GM19467 (cell line): ENCODE measurements around the gene MMS22L.
"Not testable (repeated sequence)": the region's sequence is repeated elsewhere in the genome, so short reads cannot be mapped to it uniquely, and the experiment has no call there.

ENCODE experiments used
- ATAC-seq: cut with Tn5 transposase; IDR thresholded peaks from one replicate; pipeline ENCODE4 v1.9.1; 2021; ENCODE audit warnings: mild to moderate bottlenecking, moderate library complexity; ENCODE audit not compliant: unreplicated experiment

MMS22L gene

GRCh38 chr6:97231911-97232310 is 51.1 kb downstream of the MMS22L start:
- ATAC-seq, result no peak

GRCh38 chr6:97222903-97223302 is 60.1 kb downstream of the MMS22L start:
- ATAC-seq, result no peak

GRCh38 chr6:97218912-97219311 is 64.1 kb downstream of the MMS22L start:
- ATAC-seq, result no peak

- no peak for ATAC-seq
These were observed 67.8 kb downstream of the MMS22L start for GRCh38 chr6:97215157-97215769.

GRCh38 chr6:97214671-97215070 is 68.3 kb downstream of the MMS22L start:
- no peak for ATAC-seq

GRCh38 chr6:97207383-97207782 is 75.6 kb downstream of the MMS22L start:
- ATAC-seq, result no peak

- no peak for ATAC-seq
These were observed 77.0 kb downstream of the MMS22L start for GRCh38 chr6:97205966-97206365.

- no peak for ATAC-seq
These were observed 79.7 kb downstream of the MMS22L start for GRCh38 chr6:97203343-97203742.

- no peak for ATAC-seq
These were observed 84.9 kb downstream of the MMS22L start for GRCh38 chr6:97198046-97198565.

GRCh38 chr6:97195117-97195516 is 87.9 kb downstream of the MMS22L start:
- ATAC-seq, result no peak

- ATAC-seq, result no peak
These were observed 93.2 kb downstream of the MMS22L start for GRCh38 chr6:97189767-97190166.

- ATAC-seq, result no peak
These were observed 95.1 kb downstream of the MMS22L start for GRCh38 chr6:97187951-97188350.

GRCh38 chr6:97186416-97186999 is 96.5 kb downstream of the MMS22L start:
- peak; percentile 86 for ATAC-seq

GRCh38 chr6:97177905-97178304 is 105.1 kb downstream of the MMS22L start:
- ATAC-seq, result no peak

- no peak for ATAC-seq
These were observed 106.5 kb downstream of the MMS22L start for GRCh38 chr6:97176468-97176867.

- no peak for ATAC-seq
These were observed 107.2 kb downstream of the MMS22L start for GRCh38 chr6:97175806-97176205.

- ATAC-seq, result no peak
These were observed 108.5 kb downstream of the MMS22L start for GRCh38 chr6:97174471-97174870.

GRCh38 chr6:97160280-97160679 is 122.7 kb downstream of the MMS22L start:
- no peak for ATAC-seq

GRCh38 chr6:97155447-97155846 is 127.6 kb downstream of the MMS22L start:
- ATAC-seq, result not testable (repeated sequence)

- ATAC-seq, result no peak
These were observed 129.0 kb downstream of the MMS22L start for GRCh38 chr6:97154015-97154414.

GRCh38 chr6:97151601-97152000 is 131.4 kb downstream of the MMS22L start:
- no peak for ATAC-seq

GRCh38 chr6:97150932-97151331 is 132.1 kb downstream of the MMS22L start:
- ATAC-seq, result no peak

GRCh38 chr6:97147421-97147820 is 135.6 kb downstream of the MMS22L start:
- no peak for ATAC-seq
